Measurements from ENCODE around the gene MAPK12. TPM values are rescaled to one million over a fixed set of nuclear protein-coding genes. Genes with fewer than 3 reads are reported as not detected.

The MAPK12 gene
- total RNA-seq, 1 donor from 2014 or later = 63.3 TPM

DNA sequence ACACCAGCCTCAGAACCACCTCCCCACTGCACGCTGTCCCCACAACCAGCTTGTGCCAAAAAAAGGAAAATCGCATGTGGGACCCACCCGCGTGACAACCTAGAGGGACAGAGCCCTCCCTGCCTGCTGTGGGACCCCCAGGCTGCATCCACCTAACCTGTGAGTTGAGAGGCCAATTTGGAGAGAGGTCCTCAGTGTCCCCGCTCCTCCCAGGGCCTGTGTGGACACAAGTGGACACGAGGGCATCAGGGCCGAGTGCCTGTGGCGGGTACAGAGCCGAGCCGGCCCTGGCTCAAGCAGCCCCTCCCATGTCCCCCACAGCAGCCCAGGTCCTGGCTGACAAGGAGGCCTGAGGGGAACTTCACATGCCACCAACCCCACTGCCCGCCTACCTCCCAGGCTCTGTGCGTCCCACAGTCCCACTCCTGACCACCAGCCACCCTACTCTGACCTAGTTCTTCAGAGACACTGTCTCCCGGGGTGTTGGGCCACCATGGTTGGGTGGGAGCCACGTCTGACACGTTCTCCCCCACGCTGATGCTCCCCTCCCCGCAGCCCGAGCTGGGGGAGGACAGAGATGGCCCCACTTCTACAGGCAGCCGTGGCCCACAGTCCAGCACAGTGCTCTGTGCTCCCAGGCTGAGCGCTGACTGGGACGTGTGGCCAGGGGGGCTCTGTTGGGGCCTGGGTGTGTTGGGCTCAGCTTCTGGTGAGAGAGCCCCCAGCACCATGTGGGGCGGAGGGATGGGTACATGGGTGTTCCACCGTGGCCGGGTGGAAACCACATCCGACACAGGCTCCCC is 41.5 kb downstream of the MAPK12 start:
- Mint-ChIP-seq H3K4me3 (no peak overlapping the region), H3K4me1 (no peaks in the 10 kb centered on the region), H3K27ac (no peak overlapping the region), H3K9me3 (no peaks in the 10 kb centered on the region), H3K27me3 (ENCODE audit: low read depth) (no peaks in the 10 kb centered on the region), H3K36me3 (peaks cover 21% of the 10 kb centered on the region)
- DNase-seq (ENCODE audit: low spot score in 2 of 2, unreplicated experiment in 2 of 2) = no peak
- TF ChIP-seq, protein P1, sequence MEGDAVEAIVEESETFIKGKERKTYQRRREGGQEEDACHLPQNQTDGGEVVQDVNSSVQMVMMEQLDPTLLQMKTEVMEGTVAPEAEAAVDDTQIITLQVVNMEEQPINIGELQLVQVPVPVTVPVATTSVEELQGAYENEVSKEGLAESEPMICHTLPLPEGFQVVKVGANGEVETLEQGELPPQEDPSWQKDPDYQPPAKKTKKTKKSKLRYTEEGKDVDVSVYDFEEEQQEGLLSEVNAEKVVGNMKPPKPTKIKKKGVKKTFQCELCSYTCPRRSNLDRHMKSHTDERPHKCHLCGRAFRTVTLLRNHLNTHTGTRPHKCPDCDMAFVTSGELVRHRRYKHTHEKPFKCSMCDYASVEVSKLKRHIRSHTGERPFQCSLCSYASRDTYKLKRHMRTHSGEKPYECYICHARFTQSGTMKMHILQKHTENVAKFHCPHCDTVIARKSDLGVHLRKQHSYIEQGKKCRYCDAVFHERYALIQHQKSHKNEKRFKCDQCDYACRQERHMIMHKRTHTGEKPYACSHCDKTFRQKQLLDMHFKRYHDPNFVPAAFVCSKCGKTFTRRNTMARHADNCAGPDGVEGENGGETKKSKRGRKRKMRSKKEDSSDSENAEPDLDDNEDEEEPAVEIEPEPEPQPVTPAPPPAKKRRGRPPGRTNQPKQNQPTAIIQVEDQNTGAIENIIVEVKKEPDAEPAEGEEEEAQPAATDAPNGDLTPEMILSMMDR (IDR thresholded peaks at IDR 0.05; ENCODE audit: unreplicated experiment) = no peak

DNA sequence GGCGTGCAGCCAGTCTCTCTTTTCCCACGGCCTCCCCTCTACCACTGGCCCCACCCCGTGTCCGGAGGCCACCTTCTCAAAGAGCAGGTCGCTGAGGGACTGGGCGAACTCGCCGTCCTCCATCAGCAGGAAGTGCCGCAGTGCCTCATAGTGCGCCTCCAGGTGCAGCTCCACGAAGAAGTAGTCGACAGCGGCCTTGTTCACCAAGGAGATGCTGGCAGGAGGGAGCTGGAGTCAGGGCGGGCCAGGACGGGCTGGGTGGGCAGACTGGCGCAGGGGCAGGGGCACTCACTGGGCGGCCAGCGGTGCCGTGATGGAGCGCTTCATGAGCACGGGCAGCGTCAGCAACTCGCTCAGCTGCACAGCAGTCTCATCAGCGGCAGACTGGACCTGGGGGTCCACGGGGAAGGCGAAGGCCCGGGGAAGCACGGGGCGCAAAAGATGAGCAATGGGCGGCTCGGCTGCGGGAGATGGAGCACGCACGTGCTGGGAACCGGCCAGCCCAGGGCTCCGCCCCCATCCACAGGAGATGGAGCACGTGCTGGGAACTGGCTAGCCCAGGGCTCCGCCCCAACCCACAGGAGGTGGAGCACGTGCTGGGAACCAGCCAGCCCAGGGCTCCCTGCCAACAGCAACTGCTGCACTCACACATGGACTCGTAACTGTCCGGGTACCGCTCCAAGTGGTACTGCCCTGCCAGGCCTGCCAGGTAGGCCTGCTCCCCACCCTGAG is 42.3 kb downstream of the MAPK12 start:
- peak in 1 of 2 experiments; percentile 49 for DNase-seq (ENCODE audit: low spot score in 2 of 2, unreplicated experiment in 2 of 2)
- Mint-ChIP-seq H3K9me3 (no peaks in the 10 kb centered on the region), H3K4me3 (no peak overlapping the region), H3K4me1 (no peaks in the 10 kb centered on the region), H3K27me3 (ENCODE audit: low read depth) (no peaks in the 10 kb centered on the region), H3K36me3 (peaks cover 22% of the 10 kb centered on the region), H3K27ac (no peak overlapping the region)
- TF ChIP-seq, protein P1 (IDR thresholded peaks at IDR 0.05; ENCODE audit: unreplicated experiment) = no peak

DNA sequence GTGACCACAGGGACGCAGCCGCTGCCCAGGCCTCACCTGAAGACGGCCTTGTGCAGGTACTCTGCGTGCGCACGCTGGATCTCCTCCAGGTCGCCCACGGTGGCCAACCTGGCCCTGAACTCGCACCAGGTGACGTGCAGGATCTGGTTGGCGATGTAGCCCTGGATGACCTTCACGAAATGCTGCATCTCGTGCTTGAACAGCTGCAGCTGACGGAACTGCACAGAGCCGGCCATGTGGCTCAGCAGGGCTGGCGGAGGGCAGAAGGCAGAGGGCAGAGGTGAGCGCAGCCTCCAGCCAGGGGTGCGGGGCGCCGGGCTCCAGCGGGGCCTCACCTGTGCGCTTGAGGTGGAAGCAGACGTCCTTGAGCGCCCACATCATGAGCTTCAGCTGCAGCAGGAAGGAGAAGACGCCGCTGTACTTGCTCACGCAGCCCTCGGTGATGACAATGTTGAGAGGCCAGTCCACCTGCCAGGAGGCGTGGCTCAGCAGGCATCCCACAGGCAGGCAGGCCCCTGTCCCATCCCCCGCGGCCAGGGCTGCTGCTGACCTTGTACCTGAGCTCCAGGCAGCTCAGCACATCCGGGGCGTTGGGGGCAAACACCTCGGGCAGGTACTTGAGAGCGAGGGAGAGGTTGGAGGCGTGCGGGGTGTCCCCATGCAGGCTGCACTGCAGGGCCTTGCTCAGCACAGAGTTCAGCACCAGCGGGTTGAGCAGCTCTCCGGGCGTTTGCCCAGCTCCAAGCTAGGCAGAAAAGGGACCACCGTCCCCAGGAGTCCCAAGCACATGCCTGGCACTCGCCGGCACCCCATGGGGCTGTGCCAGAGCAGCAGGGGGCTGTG is 43.1 kb downstream of the MAPK12 start:
- H3K36me3 Mint-ChIP-seq = peaks cover 23% of the 10 kb centered on the region
- no peaks in the 10 kb centered on the region for H3K4me1 Mint-ChIP-seq
- DNase-seq (ENCODE audit: low spot score in 2 of 2, unreplicated experiment in 2 of 2) = no peak
- no peak overlapping the region for H3K4me3 Mint-ChIP-seq
- no peaks in the 10 kb centered on the region for H3K27me3 Mint-ChIP-seq (ENCODE audit: low read depth)
- no peaks in the 10 kb centered on the region for H3K9me3 Mint-ChIP-seq
- TF ChIP-seq, protein P1 (IDR thresholded peaks at IDR 0.05; ENCODE audit: unreplicated experiment) = no peak
- no peak overlapping the region for H3K27ac Mint-ChIP-seq

DNA sequence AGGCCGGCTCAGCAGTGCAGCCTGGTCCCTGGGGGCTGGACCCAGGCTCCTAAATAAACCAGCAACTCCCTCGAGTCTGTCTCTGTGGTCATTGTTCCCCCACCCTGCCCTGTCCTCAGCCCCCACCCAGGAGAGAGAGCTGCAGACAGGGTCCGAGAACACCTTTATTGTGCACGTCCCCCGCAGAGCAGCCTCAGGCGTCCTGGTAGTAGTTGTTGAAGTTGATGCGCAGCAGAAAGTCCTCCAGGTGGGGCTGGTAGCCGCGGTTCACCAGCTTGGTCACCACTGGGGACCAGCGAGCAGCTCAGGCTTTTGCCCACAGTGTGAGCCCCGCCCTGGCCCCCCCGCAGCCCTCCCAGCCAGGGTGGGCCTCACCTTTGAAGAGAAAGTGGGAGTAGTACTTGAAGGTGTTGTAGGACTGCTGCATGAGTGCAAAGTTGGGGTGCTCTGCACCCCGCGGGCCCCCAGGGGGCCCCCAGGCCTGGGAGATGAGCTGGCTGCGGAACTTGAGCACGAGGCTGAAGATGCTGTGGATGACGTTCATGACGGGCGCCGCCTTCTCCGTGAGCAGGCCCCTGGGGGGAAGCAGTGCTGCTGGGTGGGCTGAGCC is 43.8 kb downstream of the MAPK12 start:
- peaks cover 25% of the 10 kb centered on the region for H3K36me3 Mint-ChIP-seq
- H3K9me3 Mint-ChIP-seq = no peaks in the 10 kb centered on the region
- no peak for DNase-seq (ENCODE audit: low spot score in 2 of 2, unreplicated experiment in 2 of 2)
- H3K4me1 Mint-ChIP-seq = no peaks in the 10 kb centered on the region
- no peaks in the 10 kb centered on the region for H3K27me3 Mint-ChIP-seq (ENCODE audit: low read depth)
- H3K27ac Mint-ChIP-seq = no peak overlapping the region
- H3K4me3 Mint-ChIP-seq = no peak overlapping the region
- TF ChIP-seq, protein P1 (IDR thresholded peaks at IDR 0.05; ENCODE audit: unreplicated experiment) = no peak
